Epithelial cell of esophagus (primary cell): ENCODE measurements around the gene SLC23A2.

Source experiments
- DNase-seq: peaks from one replicate; pipeline ENCODE4 v3.0.0; 2010; ENCODE audit warnings: low read depth
- H3K4me3 ChIP-seq: 2 replicates; pipeline ENCODE4 v1.5.1; 2011; ENCODE audit warnings: mild to moderate bottlenecking, low read length, control low read depth
- CTCF ChIP-seq: IDR thresholded peaks from 2 replicates; pipeline ENCODE4 v1.5.1; 2011; ENCODE audit warnings: low read depth, mild to moderate bottlenecking, low read length, control low read depth, inconsistent platforms; ENCODE audit not compliant: insufficient read depth; ENCODE audit errors: missing control alignments

SLC23A2 gene

DNA sequence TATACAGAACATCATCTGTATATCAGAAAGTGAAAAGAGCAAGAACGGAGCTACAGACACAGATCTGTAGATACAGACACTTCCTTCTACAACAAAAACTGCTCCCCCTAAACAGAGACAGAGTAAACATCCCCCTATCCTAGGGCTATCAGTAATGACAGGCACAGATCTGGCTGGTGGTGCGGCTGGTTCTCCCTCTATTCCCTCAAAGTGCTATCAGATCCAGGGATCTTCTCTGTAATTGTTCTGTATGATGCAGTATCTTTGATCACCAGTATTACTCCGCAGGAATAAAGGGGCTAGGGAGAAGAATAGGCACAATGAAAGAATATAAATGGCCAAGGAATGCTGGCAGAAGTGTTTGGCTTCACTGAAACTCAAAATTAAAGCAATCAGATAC lies 80.7 kb downstream of the SLC23A2 start:
- TF ChIP-seq CTCF = no peak
- no peak overlapping the region for H3K4me3 ChIP-seq
- no peak for DNase-seq

DNA sequence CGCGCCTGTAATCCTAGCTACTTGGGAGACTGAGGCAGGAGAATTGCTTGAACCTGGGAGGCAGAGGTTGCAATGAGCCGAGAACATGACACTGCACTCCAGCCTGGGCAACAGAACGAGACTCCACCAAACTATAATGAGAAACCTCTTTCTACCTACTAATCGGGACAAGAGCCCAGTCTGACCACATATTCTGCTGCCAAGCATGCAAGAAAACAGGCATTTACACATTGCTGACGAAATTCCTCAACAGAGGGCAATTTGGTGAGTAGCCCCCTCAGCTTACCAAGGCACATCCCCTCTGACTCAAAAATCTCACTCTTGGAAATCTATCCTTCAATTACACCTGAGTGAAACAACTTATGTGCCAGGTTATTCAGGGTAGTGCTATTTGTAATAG lies 81.2 kb downstream of the SLC23A2 start:
- no peak for DNase-seq
- H3K4me3 ChIP-seq = no peak overlapping the region
- no peak for TF ChIP-seq CTCF

GRCh38 chr20:4919047-4919704 lies 82.1 kb downstream of the SLC23A2 start:
- DNase-seq = no peak
- no peak overlapping the region for H3K4me3 ChIP-seq
- no peak for TF ChIP-seq CTCF

GRCh38 chr20:4918473-4918872 lies 82.8 kb downstream of the SLC23A2 start:
- no peak for TF ChIP-seq CTCF
- no peak overlapping the region for H3K4me3 ChIP-seq
- DNase-seq = no peak

DNA sequence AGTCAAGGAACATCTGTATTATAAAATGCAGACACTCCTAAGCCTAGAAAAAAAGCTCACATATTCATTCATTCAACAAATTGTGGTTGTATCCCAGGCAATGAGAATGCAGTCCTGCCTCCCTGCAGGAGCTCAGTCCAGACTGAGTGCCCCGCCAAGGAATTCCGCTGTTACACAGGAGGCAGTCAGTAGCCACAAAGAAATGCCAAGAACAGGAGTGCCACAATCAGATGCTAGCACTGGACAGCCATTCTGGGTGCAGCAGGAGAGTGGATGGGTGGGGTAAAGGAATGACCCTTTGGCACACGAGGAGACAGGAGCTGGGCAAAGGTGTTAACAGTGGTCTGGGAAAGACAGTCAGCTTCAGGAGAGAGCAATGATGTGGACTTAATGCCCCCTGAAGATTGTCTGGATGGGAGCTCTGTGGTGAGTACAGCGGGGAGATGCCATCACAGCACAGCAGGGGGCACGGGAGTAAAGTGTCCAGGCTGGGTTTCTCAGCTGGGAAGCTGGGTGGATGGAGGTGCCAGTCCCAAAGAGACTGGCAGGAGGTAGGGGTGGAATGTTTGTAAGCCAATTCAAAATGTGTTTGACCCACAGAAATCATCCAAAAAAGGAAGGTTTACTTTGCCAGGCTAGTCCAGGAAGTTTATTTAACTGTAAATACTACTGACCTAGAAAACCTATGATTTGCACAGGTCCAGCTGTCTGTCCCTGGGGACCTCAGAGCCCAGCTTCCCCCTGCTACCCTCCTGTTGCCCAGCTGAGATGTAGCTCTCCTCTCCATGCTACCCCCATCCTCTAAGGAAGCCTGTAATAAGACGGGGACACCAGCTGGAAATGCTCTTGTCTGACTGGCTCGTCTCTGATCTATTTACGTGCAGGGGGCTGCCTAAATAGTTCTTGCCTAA lies 84.1 kb downstream of the SLC23A2 start:
- no peak for DNase-seq
- no peak overlapping the region for H3K4me3 ChIP-seq
- no peak for TF ChIP-seq CTCF

GRCh38 chr20:4913147-4913546 lies 88.2 kb downstream of the SLC23A2 start:
- TF ChIP-seq CTCF = no peak
- no peak overlapping the region for H3K4me3 ChIP-seq
- DNase-seq = no peak
